ENCODE data around the gene ROBO1. TPM values are rescaled to one million over a fixed set of nuclear protein-coding genes. Genes with fewer than 3 reads are reported as not detected.

The ROBO1 gene
- total and polyA plus RNA-seq, 2 of the 8 experiments (the other 6 are each of a cell fraction or from before 2014, with no cell fraction given) = 51.4 to 91.0 TPM

GRCh38 chr3:78732471-78732870, 1035.3 kb downstream of the ROBO1 start:
- no peak overlapping the region for H2BK120ac ChIP-seq (replicated peaks; ENCODE audit: low read depth, low read length)
- H2BK12ac ChIP-seq (ENCODE audit: low read depth, low read length) = no peak overlapping the region
- ChIA-PET POLR2A (ENCODE audit: partially characterized antibody) (no interaction called here), CTCF (ENCODE audit: partially characterized antibody) (interaction anchor here (4.2 kb wide), 1 partner anchor 10 kb away, joined by 26 read pairs; no protein-coding TSS in a partner anchor)
- no peaks in the 10 kb centered on the region for H3K9me3 ChIP-seq (ENCODE audit: insufficient read depth in 2 of 2, low read depth in 1 of 2, low read length in 1 of 2)
- no peak overlapping the region for H2BK15ac ChIP-seq (ENCODE audit: low read length)
- no peak overlapping the region for H2BK20ac ChIP-seq (ENCODE audit: low read length)
- DNase-seq (ENCODE audit: low read depth in 1 of 2, low spot score in 2 of 2) = no peak
- no peak overlapping the region for H3K4me3 ChIP-seq (ENCODE audit: extremely low read depth in 1 of 4, insufficient read depth in 2 of 4, low read depth in 3 of 4, low read length in 4 of 4)
- no peak overlapping the region for H3K4me2 ChIP-seq (ENCODE audit: insufficient read depth in 1 of 2, low read depth in 2 of 2, low read length in 2 of 2)
- no peak overlapping the region for H2AFZ ChIP-seq (ENCODE audit: low read length)
- no peak overlapping the region for H3K4ac ChIP-seq (replicated peaks; ENCODE audit: insufficient read length, low read depth, low read length)
- H4K8ac ChIP-seq (ENCODE audit: extremely low read depth, insufficient read depth, low read length) = no peak overlapping the region
- no peak overlapping the region for H3K27ac ChIP-seq (ENCODE audit: low read depth, low read length)
- H4K5ac ChIP-seq (ENCODE audit: insufficient read length, low read depth, low read length) = no peak overlapping the region
- no peak overlapping the region for H3K23ac ChIP-seq (ENCODE audit: insufficient read length)
- H4K20me1 ChIP-seq (replicated peaks in 1 of 2; ENCODE audit: control insufficient read depth in 1 of 2, insufficient read depth in 2 of 2, low read length in 2 of 2) = no peaks in the 10 kb centered on the region
- H3K27me3 ChIP-seq (replicated peaks in 1 of 4; ENCODE audit: control insufficient read depth in 3 of 4, extremely low read depth in 1 of 4, insufficient read depth in 3 of 4, low read length in 3 of 4) = no peaks in the 10 kb centered on the region
- H3K4me1 ChIP-seq (replicated peaks in 1 of 4; ENCODE audit: control insufficient read depth in 3 of 4, insufficient read depth in 4 of 4, low read length in 3 of 4) = peaks cover 0 to 6% (median under 1%) of the 10 kb centered on the region in 4 experiments; a peak in 2 of 7 replicates
- H3K14ac ChIP-seq (ENCODE audit: insufficient read length) = no peak overlapping the region
- no peak overlapping the region for H3K18ac ChIP-seq (ENCODE audit: extremely low read depth, low read length)
- no peak for FAIRE-seq
- H3K56ac ChIP-seq (replicated peaks; ENCODE audit: insufficient read length, low read depth, low read length) = no peak overlapping the region
- H3K9ac ChIP-seq (replicated peaks in 1 of 4; ENCODE audit: extremely low read depth in 1 of 4, low read depth in 3 of 4, low read length in 3 of 4) = no peak overlapping the region
- H2AK5ac ChIP-seq (ENCODE audit: low read depth, low read length) = no peak overlapping the region
- H3K79me2 ChIP-seq (ENCODE audit: control insufficient read depth in 1 of 2, insufficient read depth in 2 of 2, low read length in 2 of 2) = no peaks in the 10 kb centered on the region
- H3K36me3 ChIP-seq (ENCODE audit: control insufficient read depth in 2 of 4, insufficient read depth in 4 of 4, low read length in 3 of 4) = no peaks in the 10 kb centered on the region
- WGBS, 2 experiments (ENCODE audit: extremely low coverage in 1 of 2, insufficient coverage in 1 of 2, insufficient read length in 1 of 2, insufficient replicate concordance in 2 of 2, low coverage in 1 of 2, low lambda C conversion rate in 2 of 2, missing lambda C conversion rate in 1 of 2) = 95% methylated on average over 1 of the region's 1 CpG; no CpG with 5 or more reads in 1 of the 2 experiments
- H3K79me1 ChIP-seq (ENCODE audit: low read depth, low read length) = no peaks in the 10 kb centered on the region
- H4K91ac ChIP-seq (replicated peaks; ENCODE audit: insufficient read length, low read length) = no peak overlapping the region
- H3K23me2 ChIP-seq (ENCODE audit: low read depth, low read length) = no peaks in the 10 kb centered on the region
- no peak overlapping the region for H2BK5ac ChIP-seq (ENCODE audit: low read depth, low read length)
- TF ChIP-seq RFX5 (IDR thresholded peaks at IDR 0.05; ENCODE audit: borderline replicate concordance, low read depth, low read length) (no peak), EP300 (IDR thresholded peaks at IDR 0.05; ENCODE audit: borderline replicate concordance in 1 of 2, low read depth in 2 of 2, low read length in 2 of 2) (no peak), ZNF274 (IDR thresholded peaks at IDR 0.05; ENCODE audit: borderline replicate concordance, extremely low read depth, low read length) (no peak), NRF1 (IDR thresholded peaks at IDR 0.05; ENCODE audit: low read depth, low read length) (no peak), ATF2 (IDR thresholded peaks at IDR 0.05; ENCODE audit: low read length) (no peak), BACH1 (IDR thresholded peaks at IDR 0.05; ENCODE audit: low read length) (no peak), FOSL1 (IDR thresholded peaks at IDR 0.05; ENCODE audit: insufficient read depth, low read depth, low read length) (no peak), USF2 (IDR thresholded peaks at IDR 0.05; ENCODE audit: low read length) (no peak), JUND (IDR thresholded peaks at IDR 0.05; ENCODE audit: low read length) (no peak), MAFK (IDR thresholded peaks at IDR 0.05; ENCODE audit: low read depth, low read length) (no peak), E2F6 (IDR thresholded peaks at IDR 0.05) (no peak)
